AG09319 (cell line): ENCODE data around the gene FAM89B.

Experiments used
- DNase-seq: peaks from one replicate; pipeline ENCODE4 v3.0.0-alpha.2; 2010; ENCODE audit warnings: low read depth; ENCODE audit errors: extremely low read depth
- TF ChIP-seq, protein P1 (sequence below): IDR thresholded peaks from 2 replicates; pipeline ENCODE4 v1.5.1; 2011; ENCODE audit warnings: low read depth, mild to moderate bottlenecking, inconsistent platforms, low read length, moderate library complexity

FAM89B gene

DNA sequence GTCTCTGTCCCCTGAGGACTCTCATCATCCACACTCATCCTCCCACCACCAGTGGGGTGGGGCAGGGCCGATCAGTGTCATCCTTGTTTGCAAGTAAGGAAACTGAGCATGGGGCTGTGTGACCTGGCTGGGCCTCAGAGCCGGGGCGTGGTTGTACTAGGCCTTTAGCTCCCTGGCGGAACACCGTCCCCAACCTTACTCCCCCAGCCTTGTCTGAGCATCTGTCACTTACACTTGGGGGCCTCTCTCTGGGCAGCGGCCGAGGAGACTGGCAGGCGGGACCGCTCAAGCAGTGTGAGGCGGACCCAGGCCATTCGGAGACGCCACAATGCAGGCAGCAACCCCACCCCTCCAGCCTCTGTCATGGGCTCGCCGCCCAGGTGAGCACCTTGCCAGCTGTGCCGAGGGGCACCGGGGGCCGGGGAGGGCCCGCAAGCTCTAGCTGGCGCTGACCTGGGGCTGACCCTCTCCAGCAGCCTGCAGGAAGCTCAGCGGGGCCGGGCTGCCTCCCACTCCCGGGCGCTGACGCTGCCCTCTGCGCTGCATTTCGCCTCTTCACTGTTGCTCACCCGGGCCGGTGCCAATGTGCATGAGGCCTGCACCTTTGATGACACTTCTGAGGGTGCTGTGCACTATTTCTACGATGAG is 47.1 kb downstream of the FAM89B start:
- TF ChIP-seq, protein P1, sequence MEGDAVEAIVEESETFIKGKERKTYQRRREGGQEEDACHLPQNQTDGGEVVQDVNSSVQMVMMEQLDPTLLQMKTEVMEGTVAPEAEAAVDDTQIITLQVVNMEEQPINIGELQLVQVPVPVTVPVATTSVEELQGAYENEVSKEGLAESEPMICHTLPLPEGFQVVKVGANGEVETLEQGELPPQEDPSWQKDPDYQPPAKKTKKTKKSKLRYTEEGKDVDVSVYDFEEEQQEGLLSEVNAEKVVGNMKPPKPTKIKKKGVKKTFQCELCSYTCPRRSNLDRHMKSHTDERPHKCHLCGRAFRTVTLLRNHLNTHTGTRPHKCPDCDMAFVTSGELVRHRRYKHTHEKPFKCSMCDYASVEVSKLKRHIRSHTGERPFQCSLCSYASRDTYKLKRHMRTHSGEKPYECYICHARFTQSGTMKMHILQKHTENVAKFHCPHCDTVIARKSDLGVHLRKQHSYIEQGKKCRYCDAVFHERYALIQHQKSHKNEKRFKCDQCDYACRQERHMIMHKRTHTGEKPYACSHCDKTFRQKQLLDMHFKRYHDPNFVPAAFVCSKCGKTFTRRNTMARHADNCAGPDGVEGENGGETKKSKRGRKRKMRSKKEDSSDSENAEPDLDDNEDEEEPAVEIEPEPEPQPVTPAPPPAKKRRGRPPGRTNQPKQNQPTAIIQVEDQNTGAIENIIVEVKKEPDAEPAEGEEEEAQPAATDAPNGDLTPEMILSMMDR = no peak
- no peak for DNase-seq

DNA sequence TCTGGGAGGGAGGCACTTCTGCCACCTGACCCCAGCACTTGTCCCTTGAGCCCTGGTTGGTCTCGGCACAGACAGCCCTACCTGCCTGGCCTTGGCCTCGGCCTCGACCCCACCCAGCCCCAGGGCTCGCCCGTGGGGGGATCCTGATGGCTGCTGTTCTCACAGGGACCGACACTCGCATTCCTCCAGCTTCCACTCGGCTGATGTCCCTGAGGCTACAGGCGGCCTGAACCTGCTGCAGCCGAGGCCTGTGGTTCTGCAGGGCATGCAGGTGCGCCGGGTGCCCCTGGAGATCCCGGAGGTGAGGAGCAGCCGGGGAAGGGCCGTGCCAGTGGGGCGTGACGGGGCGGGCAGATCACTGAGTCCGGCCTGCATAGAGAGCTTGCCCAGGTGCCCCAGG is 48.3 kb downstream of the FAM89B start:
- TF ChIP-seq, protein P1 = no peak
- no peak for DNase-seq

DNA sequence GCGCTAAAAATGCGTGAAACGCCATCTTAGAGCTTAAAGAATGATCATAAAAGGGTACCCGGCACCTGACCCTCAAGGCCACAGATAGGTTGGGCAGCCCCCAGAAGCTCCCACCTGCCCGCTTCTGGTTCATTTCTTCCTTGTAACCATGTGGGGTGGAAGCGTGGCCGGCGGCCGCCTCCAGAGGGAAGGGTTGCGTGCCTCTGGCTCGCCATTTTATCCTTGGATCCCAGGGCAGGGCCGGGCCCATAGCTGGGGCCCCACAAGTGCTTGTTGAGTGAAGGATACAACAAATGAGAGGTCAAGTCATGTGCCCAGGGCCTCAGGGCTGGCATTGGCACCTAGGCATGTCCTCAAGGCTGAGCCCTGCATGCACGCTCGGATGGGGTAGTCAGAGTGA is 49.1 kb downstream of the FAM89B start:
- TF ChIP-seq, protein P1 = no peak
- DNase-seq = no peak

DNA sequence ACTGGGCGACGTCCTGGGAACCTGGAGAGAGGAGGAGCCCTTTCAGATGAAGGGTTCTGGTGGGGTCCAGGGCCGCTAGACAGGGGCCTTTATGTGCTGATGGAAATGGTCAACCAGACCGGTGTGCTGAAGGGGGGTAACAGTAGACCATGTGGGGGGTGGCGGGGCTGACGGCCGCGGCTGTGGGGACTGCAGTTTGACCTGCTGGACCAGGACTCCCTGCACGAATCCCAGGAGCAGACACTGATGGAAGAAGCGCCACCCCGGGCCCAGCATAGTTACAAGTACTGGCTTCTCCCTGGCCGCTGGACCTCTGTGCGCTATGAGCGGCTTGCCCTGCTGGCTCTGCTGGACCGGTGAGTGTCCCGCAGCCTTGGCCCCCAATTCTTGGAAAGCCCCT is 49.7 kb downstream of the FAM89B start:
- TF ChIP-seq, protein P1 = no peak
- no peak for DNase-seq

DNA sequence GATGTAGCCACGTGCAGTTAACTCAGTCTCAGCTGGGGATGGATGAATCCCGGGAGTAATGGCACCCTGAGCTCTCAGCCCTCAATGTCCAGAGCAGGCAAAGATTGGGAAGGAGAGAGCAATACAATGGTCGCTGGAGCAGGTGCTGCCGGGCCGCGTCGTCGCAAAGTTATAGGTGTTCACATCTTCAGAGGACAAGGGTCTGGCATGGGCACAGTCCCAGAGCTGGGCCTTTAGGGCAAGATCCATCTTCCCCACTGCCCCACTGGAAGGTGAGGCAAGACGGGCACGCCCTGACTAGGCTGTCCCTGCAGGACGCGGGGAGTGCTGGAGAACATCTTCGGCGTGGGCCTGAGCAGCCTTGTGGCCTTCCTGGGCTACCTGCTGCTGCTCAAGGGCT is 50.8 kb downstream of the FAM89B start:
- no peak for DNase-seq
- TF ChIP-seq, protein P1 = no peak
